ENCODE measurements around the gene ACOX2.

GRCh38 chr3:58497097-58497496, 39.9 kb downstream of the ACOX2 start:
- TF ChIP-seq EZH2 (IDR thresholded peaks at IDR 0.05; ENCODE audit: insufficient read depth, poor library complexity, severe bottlenecking) (no peak), EZH2phosphoT487 (IDR thresholded peaks at IDR 0.05; ENCODE audit: insufficient read depth, low read depth) (no peak)
